NT2/D1 (cell line): ENCODE measurements around the gene POLR3K.

Experiments used
- SUZ12 ChIP-seq: IDR thresholded peaks from 2 replicates; pipeline ENCODE4 v1.6.1; 2011; ENCODE audit not compliant: insufficient read length, insufficient read depth; ENCODE audit errors: extremely low read depth
- YY1 ChIP-seq: IDR thresholded peaks from 2 replicates; pipeline ENCODE4 v1.6.1; 2011; ENCODE audit not compliant: insufficient read length, insufficient read depth

DNA sequence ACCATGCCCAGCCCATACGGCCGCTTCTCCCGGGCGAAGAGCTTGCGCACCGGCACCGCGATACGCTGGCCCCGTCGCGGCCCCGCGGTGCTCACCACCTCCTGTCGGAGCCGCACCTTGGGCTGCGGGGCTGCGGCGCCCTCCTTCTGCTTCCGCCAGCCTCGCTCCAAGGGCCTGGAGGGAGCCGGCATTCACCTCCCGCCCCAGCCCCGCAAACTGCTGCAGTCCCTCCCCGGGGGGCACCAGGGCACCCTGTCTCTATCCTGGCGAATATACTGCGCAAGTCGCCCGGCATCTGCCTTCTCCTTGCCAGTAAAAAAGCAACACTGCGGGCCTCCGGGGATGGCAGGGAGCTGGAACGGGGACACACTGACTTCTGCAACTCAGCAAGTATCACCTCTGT is 8.5 kb upstream of the POLR3K start:
- TF ChIP-seq SUZ12 = no peak
- TF ChIP-seq YY1 = no peak
